Ovary (tissue), 9 donors: ENCODE measurements around the gene NAV2. TPM values are rescaled to one million over a fixed set of nuclear protein-coding genes. Genes with fewer than 3 reads are reported as not detected.

ENCODE experiments used
- DNase-seq, 5 donors: peaks; one replicate each; pipeline ENCODE4 v3.0.0-alpha.2; 2019 to 2020
- H3K27ac ChIP-seq, 2 donors: fragments of 200-600 bp; one replicate each; pipeline versions ENCODE4 v1.5.1 to v1.8.0; 2019 to 2022
- H3K27me3 ChIP-seq: fragments of 200-600 bp; one replicate; pipeline ENCODE4 v1.8.0; 2022
- H3K36me3 ChIP-seq: fragments of 200-600 bp; sonication (generic); one replicate; pipeline ENCODE4 v1.5.1; 2019
- H3K4me1 ChIP-seq: one replicate; pipeline ENCODE4 v1.8.1; 2013; ENCODE audit warnings: mild to moderate bottlenecking, moderate library complexity; ENCODE audit not compliant: insufficient read depth
- H3K4me3 ChIP-seq: fragments of 200-600 bp; sonication (generic); one replicate; pipeline ENCODE4 v1.5.1; 2017
- H3K9me3 ChIP-seq, 2 donors: fragments of 200-600 bp in 1 of 2; sonication (generic) in 1 of 2; one replicate each; pipeline versions ENCODE4 v1.5.1 to v1.8.1; 2013 to 2019; ENCODE audit warnings: mild to moderate bottlenecking in 1 of 2, moderate library complexity in 1 of 2
- CTCF ChIP-seq, 3 donors: fragments of 450-650 bp in 2 of 3; fragments of 200-600 bp in 1 of 3; IDR thresholded peaks; one replicate each; pipeline versions ENCODE4 v1.5.1 to v1.8.0; 2016 to 2022; ENCODE audit warnings: antibody characterized with exemption in 3 of 3, mild to moderate bottlenecking in 1 of 3
- EP300 ChIP-seq: sonication (generic); formaldehyde crosslinking; IDR thresholded peaks from one replicate; pipeline ENCODE4 v1.6.1; 2017; ENCODE audit warnings: antibody characterized with exemption
- POLR2A ChIP-seq: fragments of 450-650 bp; IDR thresholded peaks from one replicate; pipeline ENCODE4 v1.6.1; 2017; ENCODE audit warnings: antibody characterized with exemption, mild to moderate bottlenecking, moderate library complexity
- WGBS, 3 donors: extraction: QIAGEN DNeasy Blood & Tissue Kit in 1 of 3; methylation state at CpG; one replicate each; pipeline versions ENCODE4 v1.1.5 to v1.1.7; 2013 to 2017; 5-methylcytosine and 5-hydroxymethylcytosine counted together
- intact Hi-C, 4 donors: fragments of 100-400 bp; cut with DNase I; formaldehyde crosslinking; loops; one replicate each; pipeline versions ENCODE4 v1.11.0 to v1.15.1; 2022 to 2023
- polyA plus RNA-seq, 2 donors: library from polyadenylated mRNA; stranded (reverse); fragments of 200-250 nt in 1 of 2; fragments of 350-450 nt in 1 of 2; fragmentation: Illumina TruSeq in 1 of 2; extraction: RNeasy Lipid Tissue Mini Kit (QIAGEN cat#74804) in 1 of 2; gene quantifications; one replicate each; pipeline ENCODE4 v1.2.3, GENCODE V29; 2013 to 2014
- total RNA-seq, 7 donors: library from RNA; depleted of rRNA in 2 of 7; stranded (reverse); fragments of >200 nt in 2 of 7; fragmentation: NEBNext Ultra II Directional in 3 of 7; extraction: Animal tissue kit (Norgen Biotek cat#: 25700) in 3 of 7; gene quantifications; one replicate each; pipeline versions ENCODE4 v1.1.0 to v1.2.4, GENCODE V29; 2016 to 2023
- donor health status: DM: no; HTN: no; CAD: no; lungs with moderate emphysema.
- donor health status: DM: no; HTN: no; CAD: no.
- donor health status: Bipolar disorder and iron deficiency.
- donor health status: DM: yes; HTN: yes; CAD: no.
- donor health status: DM: no; HTN: no; CAD: no.
- donor health status: DM: yes; HTN: yes; CAD: no.

The NAV2 gene
- total and polyA plus RNA-seq, 9 donors, result 2.9 to 14.1 (median 7.8) TPM

- intact Hi-C loops, result no loop called here
- H3K27ac ChIP-seq, result no peak overlapping the region
- H3K27me3 ChIP-seq, result no peaks in the 10 kb centered on the region
- DNase-seq, result no peak
- H3K4me3 ChIP-seq, result no peak overlapping the region
- H3K9me3 ChIP-seq, result no peaks in the 10 kb centered on the region
- H3K4me1 ChIP-seq, result no peaks in the 10 kb centered on the region
- WGBS, 3 donors, result 89 to 91% (median 90%) methylated on average over 2 of the region's 2 CpGs
- TF ChIP-seq CTCF (IDR thresholded peaks at IDR 0.05), result no peak
- no peak for TF ChIP-seq POLR2A
- TF ChIP-seq EP300, result no peak
- no peaks in the 10 kb centered on the region for H3K36me3 ChIP-seq
Observed at GRCh38 chr11:19786644-19787043, 74.0 kb downstream of the NAV2 start.

- WGBS, 3 donors, result 93 to 98% (median 94%) methylated on average over 4 of the region's 4 CpGs
- intact Hi-C loops, result no loop called here
- Histone ChIP-seq H3K9me3 (no peaks in the 10 kb centered on the region), H3K27me3 (no peaks in the 10 kb centered on the region), H3K4me1 (no peaks in the 10 kb centered on the region), H3K4me3 (no peak overlapping the region), H3K27ac (no peak overlapping the region), H3K36me3 (no peaks in the 10 kb centered on the region)
- no peak for TF ChIP-seq CTCF (IDR thresholded peaks at IDR 0.05)
- TF ChIP-seq POLR2A, result no peak
- DNase-seq, result no peak
Observed at GRCh38 chr11:19788435-19788834, 75.8 kb downstream of the NAV2 start.

- intact Hi-C loops, result no loop called here
- no peaks in the 10 kb centered on the region for H3K36me3 ChIP-seq
- no peak overlapping the region for H3K27ac ChIP-seq
- no peak for TF ChIP-seq EP300
- TF ChIP-seq POLR2A, result no peak
- no peaks in the 10 kb centered on the region for H3K27me3 ChIP-seq
- H3K4me3 ChIP-seq, result no peak overlapping the region
- no peak for DNase-seq
- H3K4me1 ChIP-seq, result no peaks in the 10 kb centered on the region
- no peaks in the 10 kb centered on the region for H3K9me3 ChIP-seq
- WGBS, 3 donors, result 74 to 88% (median 79%) methylated on average over 6 of the region's 6 CpGs
Observed at GRCh38 chr11:19789245-19789644, 76.6 kb downstream of the NAV2 start.

- H3K36me3 ChIP-seq, result no peaks in the 10 kb centered on the region
- H3K9me3 ChIP-seq, result no peaks in the 10 kb centered on the region
- WGBS, 3 donors, result 8 to 16% (median 14%) methylated on average over 10 of the region's 10 CpGs
- peak in 1 of 5 donors; percentile 22 for DNase-seq
- intact Hi-C loops, result no loop called here
- no peak overlapping the region for H3K27ac ChIP-seq
- no peak for TF ChIP-seq POLR2A
- no peaks in the 10 kb centered on the region for H3K4me1 ChIP-seq
- H3K4me3 ChIP-seq, result no peak overlapping the region
- no peaks in the 10 kb centered on the region for H3K27me3 ChIP-seq
Observed at GRCh38 chr11:19789835-19790710, 77.4 kb downstream of the NAV2 start.

GRCh38 chr11:19790831-19791552 is 78.4 kb downstream of the NAV2 start:
- Histone ChIP-seq H3K27me3 (no peaks in the 10 kb centered on the region), H3K4me3 (no peak overlapping the region), H3K27ac (no peak overlapping the region), H3K9me3 (no peaks in the 10 kb centered on the region), H3K4me1 (no peaks in the 10 kb centered on the region), H3K36me3 (no peaks in the 10 kb centered on the region)
- TF ChIP-seq CTCF (IDR thresholded peaks at IDR 0.05) (no peak), EP300 (no peak), POLR2A (no peak)
- DNase-seq, result no peak
- 85 to 92% (median 86%) methylated on average over 8 of the region's 8 CpGs for WGBS, 3 donors
- intact Hi-C loops, result no loop called here
